Transverse colon (tissue), 3 donors: ENCODE data around the gene TECTA.

Experiments
- EP300 ChIP-seq: sonication (generic); formaldehyde crosslinking; IDR thresholded peaks from one replicate; pipeline ENCODE4 v1.6.1; 2017; ENCODE audit warnings: antibody characterized with exemption, low read depth
- TF ChIP-seq, protein P1 (sequence below), 5 experiments: fragments of 200-600 bp in 3 of 5; fragments of 450-650 bp in 2 of 5; sonication (generic) in 3 of 5; IDR thresholded peaks; 1 replicate in 2 of 5; 2 replicates in 3 of 5; pipeline ENCODE4 v1.5.1; 2016 to 2017; ENCODE audit warnings: antibody characterized with exemption in 5 of 5, inconsistent platforms in 3 of 5, mild to moderate bottlenecking in 2 of 5, moderate library complexity in 1 of 5

DNA sequence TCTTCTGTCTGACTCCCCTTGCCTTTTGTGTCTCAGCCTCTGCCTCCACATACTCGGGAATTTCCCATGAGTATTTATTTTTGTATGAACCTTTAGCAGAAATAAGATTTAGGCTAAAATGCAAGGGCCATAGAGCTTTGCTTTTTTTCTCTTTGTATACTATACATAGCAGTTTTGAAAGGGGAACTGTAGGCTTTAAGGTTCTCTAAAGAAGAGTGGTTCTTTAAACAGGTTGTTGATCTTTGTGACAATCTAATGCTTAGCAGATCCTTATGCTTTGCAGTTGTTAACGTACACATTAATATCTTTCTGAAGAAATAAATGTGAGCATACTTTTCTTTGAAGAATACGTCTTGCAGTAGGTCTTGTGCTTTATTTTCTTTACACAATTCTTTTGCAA lies 42.1 kb upstream of the TECTA start:
- TF ChIP-seq, protein P1, sequence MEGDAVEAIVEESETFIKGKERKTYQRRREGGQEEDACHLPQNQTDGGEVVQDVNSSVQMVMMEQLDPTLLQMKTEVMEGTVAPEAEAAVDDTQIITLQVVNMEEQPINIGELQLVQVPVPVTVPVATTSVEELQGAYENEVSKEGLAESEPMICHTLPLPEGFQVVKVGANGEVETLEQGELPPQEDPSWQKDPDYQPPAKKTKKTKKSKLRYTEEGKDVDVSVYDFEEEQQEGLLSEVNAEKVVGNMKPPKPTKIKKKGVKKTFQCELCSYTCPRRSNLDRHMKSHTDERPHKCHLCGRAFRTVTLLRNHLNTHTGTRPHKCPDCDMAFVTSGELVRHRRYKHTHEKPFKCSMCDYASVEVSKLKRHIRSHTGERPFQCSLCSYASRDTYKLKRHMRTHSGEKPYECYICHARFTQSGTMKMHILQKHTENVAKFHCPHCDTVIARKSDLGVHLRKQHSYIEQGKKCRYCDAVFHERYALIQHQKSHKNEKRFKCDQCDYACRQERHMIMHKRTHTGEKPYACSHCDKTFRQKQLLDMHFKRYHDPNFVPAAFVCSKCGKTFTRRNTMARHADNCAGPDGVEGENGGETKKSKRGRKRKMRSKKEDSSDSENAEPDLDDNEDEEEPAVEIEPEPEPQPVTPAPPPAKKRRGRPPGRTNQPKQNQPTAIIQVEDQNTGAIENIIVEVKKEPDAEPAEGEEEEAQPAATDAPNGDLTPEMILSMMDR (IDR thresholded peaks at IDR 0.05): no peak
- no peak for TF ChIP-seq EP300
